Ovary (tissue), 3 donors: Measurements from ENCODE around the gene HEPN1.

Source experiments
- EP300 ChIP-seq: sonication (generic); formaldehyde crosslinking; IDR thresholded peaks from one replicate; pipeline ENCODE4 v1.6.1; 2017; ENCODE audit warnings: antibody characterized with exemption
- TF ChIP-seq, protein P1 (sequence below), 3 donors: fragments of 450-650 bp in 2 of 3; fragments of 200-600 bp in 1 of 3; IDR thresholded peaks; one replicate each; pipeline versions ENCODE4 v1.5.1 to v1.8.0; 2016 to 2022; ENCODE audit warnings: antibody characterized with exemption in 3 of 3, mild to moderate bottlenecking in 1 of 3
- donor health status: DM: no; HTN: no; CAD: no.

DNA sequence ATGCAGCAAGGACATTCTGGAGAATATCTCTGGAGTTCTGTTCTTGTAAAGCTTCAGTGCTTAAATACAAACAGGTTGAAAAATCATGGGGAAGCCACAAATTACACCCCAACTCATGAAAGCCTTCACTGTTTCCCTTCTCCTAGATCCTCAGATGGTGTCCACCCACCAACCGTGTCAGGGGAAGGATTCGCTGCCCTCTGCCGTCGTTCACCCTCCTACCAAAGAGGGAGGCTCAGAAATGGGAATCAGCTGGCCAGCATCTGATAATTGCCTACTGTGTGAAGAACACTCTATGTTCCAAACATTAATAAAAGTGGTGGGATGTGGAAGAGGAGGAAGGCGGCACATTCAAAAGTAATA is 24.2 kb downstream of the HEPN1 start:
- no peak for TF ChIP-seq EP300
- TF ChIP-seq, protein P1, sequence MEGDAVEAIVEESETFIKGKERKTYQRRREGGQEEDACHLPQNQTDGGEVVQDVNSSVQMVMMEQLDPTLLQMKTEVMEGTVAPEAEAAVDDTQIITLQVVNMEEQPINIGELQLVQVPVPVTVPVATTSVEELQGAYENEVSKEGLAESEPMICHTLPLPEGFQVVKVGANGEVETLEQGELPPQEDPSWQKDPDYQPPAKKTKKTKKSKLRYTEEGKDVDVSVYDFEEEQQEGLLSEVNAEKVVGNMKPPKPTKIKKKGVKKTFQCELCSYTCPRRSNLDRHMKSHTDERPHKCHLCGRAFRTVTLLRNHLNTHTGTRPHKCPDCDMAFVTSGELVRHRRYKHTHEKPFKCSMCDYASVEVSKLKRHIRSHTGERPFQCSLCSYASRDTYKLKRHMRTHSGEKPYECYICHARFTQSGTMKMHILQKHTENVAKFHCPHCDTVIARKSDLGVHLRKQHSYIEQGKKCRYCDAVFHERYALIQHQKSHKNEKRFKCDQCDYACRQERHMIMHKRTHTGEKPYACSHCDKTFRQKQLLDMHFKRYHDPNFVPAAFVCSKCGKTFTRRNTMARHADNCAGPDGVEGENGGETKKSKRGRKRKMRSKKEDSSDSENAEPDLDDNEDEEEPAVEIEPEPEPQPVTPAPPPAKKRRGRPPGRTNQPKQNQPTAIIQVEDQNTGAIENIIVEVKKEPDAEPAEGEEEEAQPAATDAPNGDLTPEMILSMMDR (IDR thresholded peaks at IDR 0.05), result no peak
